Measurements from ENCODE around the gene SPOPL.
A peak's percentile ranks its signal among the peaks of the same experiment; 100 is the strongest.

SPOPL gene

GRCh38 chr2:138492160-138492559, 9.4 kb upstream of the SPOPL start:
- no peak overlapping the region for H3K4me3 ChIP-seq (ENCODE audit: low read length)
- no peak for DNase-seq (ENCODE audit: low read depth, low spot score)

- no peak for DNase-seq (ENCODE audit: low read depth, low spot score)
- H3K4me3 ChIP-seq (ENCODE audit: low read length): no peak overlapping the region
Measured at GRCh38 chr2:138493334-138493733, 8.2 kb upstream of the SPOPL start.

GRCh38 chr2:138494265-138494966, 7.2 kb upstream of the SPOPL start:
- H3K4me3 ChIP-seq (ENCODE audit: low read length): no peak overlapping the region
- DNase-seq (ENCODE audit: low read depth, low spot score): no peak

- H3K4me3 ChIP-seq (ENCODE audit: low read length): no peak overlapping the region
- DNase-seq (ENCODE audit: low read depth, low spot score): no peak
Measured at GRCh38 chr2:138495384-138495783, 6.2 kb upstream of the SPOPL start.

- H3K4me3 ChIP-seq (ENCODE audit: low read length): no peak overlapping the region
- DNase-seq (ENCODE audit: low read depth, low spot score): no peak
Measured at GRCh38 chr2:138496096-138496651, 5.4 kb upstream of the SPOPL start.

GRCh38 chr2:138497294-138497693, 4.3 kb upstream of the SPOPL start:
- H3K4me3 ChIP-seq (ENCODE audit: low read length): no peak overlapping the region
- no peak for DNase-seq (ENCODE audit: low read depth, low spot score)

- DNase-seq (ENCODE audit: low read depth, low spot score): no peak
- no peak overlapping the region for H3K4me3 ChIP-seq (ENCODE audit: low read length)
Measured at GRCh38 chr2:138499684-138500083, 1.9 kb upstream of the SPOPL start.

- DNase-seq (ENCODE audit: low read depth, low spot score): no peak
- peak overlapping the region; percentile 65 for H3K4me3 ChIP-seq (ENCODE audit: low read length)
Measured at GRCh38 chr2:138500592-138501424, 762 bp upstream of the SPOPL start.

GRCh38 chr2:138502255-138503086, 901 bp downstream of the SPOPL start:
- DNase-seq (ENCODE audit: low read depth, low spot score): no peak
- H3K4me3 ChIP-seq (ENCODE audit: low read length): peak overlapping the region; percentile 56

- no peak overlapping the region for H3K4me3 ChIP-seq (ENCODE audit: low read length)
- no peak for DNase-seq (ENCODE audit: low read depth, low spot score)
Measured at GRCh38 chr2:138503087-138503442, 1.5 kb downstream of the SPOPL start.

GRCh38 chr2:138503652-138504051, 2.1 kb downstream of the SPOPL start:
- H3K4me3 ChIP-seq (ENCODE audit: low read length): no peak overlapping the region
- DNase-seq (ENCODE audit: low read depth, low spot score): no peak

GRCh38 chr2:138504092-138504491, 2.5 kb downstream of the SPOPL start:
- H3K4me3 ChIP-seq (ENCODE audit: low read length): no peak overlapping the region
- DNase-seq (ENCODE audit: low read depth, low spot score): no peak

- no peak for DNase-seq (ENCODE audit: low read depth, low spot score)
- H3K4me3 ChIP-seq (ENCODE audit: low read length): no peak overlapping the region
Measured at GRCh38 chr2:138504546-138505235, 3.1 kb downstream of the SPOPL start.

- DNase-seq (ENCODE audit: low read depth, low spot score): no peak
Measured at GRCh38 chr2:138507267-138507666, 5.7 kb downstream of the SPOPL start.

GRCh38 chr2:138510319-138510718, 8.7 kb downstream of the SPOPL start:
- no peak overlapping the region for H3K4me3 ChIP-seq (ENCODE audit: low read length)
- no peak for DNase-seq (ENCODE audit: low read depth, low spot score)

More at GRCh38 chr2:138507267-138507666, 5.7 kb downstream of the SPOPL start:
- H3K4me3 ChIP-seq (ENCODE audit: low read length): no peak overlapping the region

- no peak overlapping the region for H3K4me3 ChIP-seq (ENCODE audit: low read length)
- no peak for DNase-seq (ENCODE audit: low read depth, low spot score)
Measured at GRCh38 chr2:138512672-138513071, 11.1 kb downstream of the SPOPL start.

GRCh38 chr2:138514173-138514572, 12.6 kb downstream of the SPOPL start:
- no peak overlapping the region for H3K4me3 ChIP-seq (ENCODE audit: low read length)

GRCh38 chr2:138515092-138515491, 13.5 kb downstream of the SPOPL start:
- no peak for DNase-seq (ENCODE audit: low read depth, low spot score)
- H3K4me3 ChIP-seq (ENCODE audit: low read length): no peak overlapping the region

More at GRCh38 chr2:138514173-138514572, 12.6 kb downstream of the SPOPL start:
- no peak for DNase-seq (ENCODE audit: low read depth, low spot score)
